Loucy (cell line): ENCODE measurements around the gene SLC25A6.

Source experiments
- CTCF ChIP-seq: fragments of 200-600 bp; sonication (generic); conservative IDR thresholded peaks from 2 replicates; pipeline ENCODE4 v1.5.1; 2014; ENCODE audit warnings: mild to moderate bottlenecking, antibody characterized with exemption, low read length
- EZH2phosphoT487 ChIP-seq: fragments of 200-600 bp; IDR thresholded peaks from 2 replicates; pipeline ENCODE4 v1.6.1; 2018; ENCODE audit warnings: antibody characterized with exemption, mild to moderate bottlenecking, moderate library complexity, borderline replicate concordance

GRCh38 chrX:1418901-1419544 is 27.1 kb upstream of the SLC25A6 start:
- no peak for TF ChIP-seq CTCF
- TF ChIP-seq EZH2phosphoT487 = no peak
